SU-DHL-6 (cell line): ENCODE data around the gene EBLN2.

Source experiments
- H2AFZ ChIP-seq: fragments of 200-600 bp; sonication (generic); 2 replicates; pipeline ENCODE4 v1.6.1; 2014; ENCODE audit warnings: low read depth, mild to moderate bottlenecking, moderate library complexity, mixed read lengths, antibody characterized with exemption, low read length; ENCODE audit not compliant: severe bottlenecking
- H3F3A ChIP-seq: fragments of 200-600 bp; shearing (Covaris generic); 2 replicates; pipeline ENCODE4 v1.6.0; 2016; ENCODE audit warnings: antibody characterized with exemption, mild to moderate bottlenecking; ENCODE audit not compliant: insufficient read depth
- H3K27ac ChIP-seq: fragments of 200-600 bp; sonication (generic); 2 replicates; pipeline ENCODE4 v1.5.1; 2016; ENCODE audit warnings: low read depth, mild to moderate bottlenecking, low read length, moderate library complexity, mixed read lengths
- H3K27me3 ChIP-seq: fragments of 200-600 bp; sonication (generic), shearing (Covaris generic); 2 replicates; pipeline ENCODE4 v1.6.0; 2014; ENCODE audit warnings: mild to moderate bottlenecking, low read length
- H3K36me3 ChIP-seq: fragments of 200-600 bp; sonication (generic); 2 replicates; pipeline ENCODE4 v1.6.1; 2014; ENCODE audit warnings: mild to moderate bottlenecking, low read length, mixed read lengths
- H3K4me2 ChIP-seq: fragments of 300-600, 200-600 bp; shearing (Covaris generic), sonication (generic); 2 replicates; pipeline ENCODE4 v1.6.0; 2014; ENCODE audit warnings: low read length, low read depth, mild to moderate bottlenecking; ENCODE audit not compliant: poor library complexity, severe bottlenecking
- H3K4me3 ChIP-seq: fragments of 200-600 bp; sonication (generic); 2 replicates; pipeline ENCODE4 v1.5.1; 2014; ENCODE audit warnings: antibody characterized with exemption, low read length, mild to moderate bottlenecking, mixed read lengths; ENCODE audit not compliant: insufficient read depth, poor library complexity, severe bottlenecking
- H3K79me2 ChIP-seq: fragments of 200-600 bp; sonication (generic); 2 replicates; pipeline ENCODE4 v1.6.1; 2014; ENCODE audit warnings: mild to moderate bottlenecking, low read length, moderate library complexity; ENCODE audit not compliant: insufficient read depth
- H3K9ac ChIP-seq: fragments of 200-600 bp; sonication (generic); 2 replicates; pipeline ENCODE4 v1.7.0; 2014; ENCODE audit warnings: mild to moderate bottlenecking, low read length
- H3K9me2 ChIP-seq: fragments of 200-600 bp; sonication (generic); replicated peaks from 2 replicates; pipeline ENCODE4 v1.6.1; 2014; ENCODE audit warnings: low read length; ENCODE audit not compliant: insufficient read depth
- H3K9me3 ChIP-seq: fragments of 200-600 bp; sonication (generic); 2 replicates; pipeline ENCODE4 v1.6.1; 2014; ENCODE audit warnings: low read length, mixed read lengths; ENCODE audit not compliant: insufficient read depth
- H4K20me1 ChIP-seq: fragments of 200-600 bp; sonication (generic); 2 replicates; pipeline ENCODE4 v1.6.1; 2014; ENCODE audit warnings: low read depth, mild to moderate bottlenecking, antibody characterized with exemption, low read length, moderate library complexity, mixed read lengths
- EZH2phosphoT487 ChIP-seq: fragments of 200-600 bp; sonication (generic), shearing (Covaris generic); conservative IDR thresholded peaks from 2 replicates; pipeline ENCODE4 v1.6.1; 2018; ENCODE audit warnings: mild to moderate bottlenecking, antibody characterized with exemption, low read length, moderate library complexity, mixed read lengths
- TF ChIP-seq, protein P1 (sequence below): fragments of 200-600 bp; sonication (generic); IDR thresholded peaks from one replicate; pipeline ENCODE4 v1.5.1; 2017; ENCODE audit warnings: antibody characterized with exemption, mild to moderate bottlenecking, low read length, moderate library complexity; ENCODE audit not compliant: insufficient read depth, poor library complexity, severe bottlenecking

Gene EBLN2

DNA sequence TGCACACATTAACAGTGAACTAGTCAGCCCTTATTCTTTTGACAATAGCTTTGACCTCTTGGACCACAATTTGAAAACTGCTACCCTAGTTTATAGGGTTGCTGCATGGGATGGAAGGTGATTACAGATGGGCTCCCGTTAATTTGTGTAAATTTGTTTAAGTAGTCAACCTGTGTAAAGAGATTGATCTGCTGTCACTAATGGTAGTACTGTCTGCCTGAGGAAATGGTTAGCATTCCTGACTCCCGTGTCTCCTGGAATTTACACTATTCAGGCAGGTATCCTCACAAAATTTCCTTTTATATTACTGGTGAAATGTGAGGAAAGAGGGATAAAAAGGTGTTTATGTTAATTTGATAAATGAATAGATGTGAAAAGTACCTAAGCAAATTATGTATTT, 15.3 kb upstream of the EBLN2 start:
- no peaks in the 10 kb centered on the region for H3K9me3 ChIP-seq
- H3K27ac ChIP-seq, result no peak overlapping the region
- H3K9ac ChIP-seq, result no peak overlapping the region
- no peak overlapping the region for H3K4me2 ChIP-seq
- H3K36me3 ChIP-seq, result peaks cover 10% of the 10 kb centered on the region
- H3K4me3 ChIP-seq, result no peak overlapping the region
- no peaks in the 10 kb centered on the region for H3K9me2 ChIP-seq
- no peak overlapping the region for H2AFZ ChIP-seq
- H3F3A ChIP-seq, result no peaks in the 10 kb centered on the region; the same call in 1 of the 2 replicates
- peaks cover 99% of the 10 kb centered on the region for H3K79me2 ChIP-seq
- no peaks in the 10 kb centered on the region for H3K27me3 ChIP-seq
- peaks cover 50% of the 10 kb centered on the region for H4K20me1 ChIP-seq
- no peak for TF ChIP-seq EZH2phosphoT487
- TF ChIP-seq, protein P1, sequence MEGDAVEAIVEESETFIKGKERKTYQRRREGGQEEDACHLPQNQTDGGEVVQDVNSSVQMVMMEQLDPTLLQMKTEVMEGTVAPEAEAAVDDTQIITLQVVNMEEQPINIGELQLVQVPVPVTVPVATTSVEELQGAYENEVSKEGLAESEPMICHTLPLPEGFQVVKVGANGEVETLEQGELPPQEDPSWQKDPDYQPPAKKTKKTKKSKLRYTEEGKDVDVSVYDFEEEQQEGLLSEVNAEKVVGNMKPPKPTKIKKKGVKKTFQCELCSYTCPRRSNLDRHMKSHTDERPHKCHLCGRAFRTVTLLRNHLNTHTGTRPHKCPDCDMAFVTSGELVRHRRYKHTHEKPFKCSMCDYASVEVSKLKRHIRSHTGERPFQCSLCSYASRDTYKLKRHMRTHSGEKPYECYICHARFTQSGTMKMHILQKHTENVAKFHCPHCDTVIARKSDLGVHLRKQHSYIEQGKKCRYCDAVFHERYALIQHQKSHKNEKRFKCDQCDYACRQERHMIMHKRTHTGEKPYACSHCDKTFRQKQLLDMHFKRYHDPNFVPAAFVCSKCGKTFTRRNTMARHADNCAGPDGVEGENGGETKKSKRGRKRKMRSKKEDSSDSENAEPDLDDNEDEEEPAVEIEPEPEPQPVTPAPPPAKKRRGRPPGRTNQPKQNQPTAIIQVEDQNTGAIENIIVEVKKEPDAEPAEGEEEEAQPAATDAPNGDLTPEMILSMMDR, result no peak

DNA sequence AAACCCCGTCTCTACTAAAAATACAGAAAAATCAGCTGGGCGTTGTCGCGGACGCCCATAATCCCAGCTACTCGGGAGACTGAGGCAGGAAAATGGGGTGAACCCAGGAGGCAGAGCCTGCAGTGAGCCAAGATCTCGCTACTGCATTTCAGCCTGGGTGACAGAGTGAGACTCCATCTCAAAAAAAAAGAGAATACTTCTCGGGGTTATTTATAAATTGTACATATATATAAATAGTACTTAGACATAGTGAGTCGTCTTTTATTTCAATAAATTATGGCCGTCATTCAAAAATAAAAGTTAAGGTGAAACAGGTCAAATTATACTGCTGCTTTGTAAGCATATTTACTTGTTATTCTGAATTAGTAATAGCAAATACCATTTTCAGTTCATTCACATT, 12.1 kb upstream of the EBLN2 start:
- Histone ChIP-seq H3K27me3 (no peaks in the 10 kb centered on the region), H3K36me3 (peaks cover 10% of the 10 kb centered on the region), H2AFZ (no peak overlapping the region), H3K9me2 (no peaks in the 10 kb centered on the region), H4K20me1 (peaks cover 33% of the 10 kb centered on the region; the same call in 1 of the 2 replicates), H3F3A (0 out of 2 replicates have a peak, but pooled peaks cover 8% of the 10 kb centered on the region), H3K79me2 (peaks cover 89% of the 10 kb centered on the region), H3K4me3 (no peak overlapping the region), H3K27ac (no peak overlapping the region), H3K9ac (no peak overlapping the region), H3K4me2 (no peak overlapping the region), H3K9me3 (no peaks in the 10 kb centered on the region)
- no peak for TF ChIP-seq EZH2phosphoT487
- TF ChIP-seq, protein P1, result no peak

DNA sequence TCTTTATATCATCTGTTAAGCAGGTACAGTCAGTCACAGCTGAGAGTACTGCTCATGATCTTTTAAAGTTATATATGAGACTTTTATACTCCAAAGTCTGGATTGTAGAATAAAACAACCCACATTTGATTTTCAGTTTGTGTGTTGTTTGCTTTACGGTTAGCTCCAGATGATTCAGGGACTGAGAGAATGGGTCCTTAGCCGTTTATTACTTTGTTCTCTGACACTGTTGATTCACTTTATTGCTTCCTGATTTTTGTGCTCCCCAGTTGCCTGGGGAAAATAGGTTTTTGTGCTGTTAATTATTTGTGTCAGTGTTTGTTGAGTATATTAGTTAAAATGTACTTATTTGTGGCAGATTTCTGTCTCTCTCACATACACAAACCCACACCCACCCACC, 8.6 kb upstream of the EBLN2 start:
- Histone ChIP-seq H4K20me1 (peaks cover 36% of the 10 kb centered on the region), H3K9me3 (no peaks in the 10 kb centered on the region), H3K9ac (no peak overlapping the region), H2AFZ (no peak overlapping the region), H3K4me2 (no peak overlapping the region), H3K27me3 (no peaks in the 10 kb centered on the region), H3F3A (peaks cover 13% of the 10 kb centered on the region; the same call in 1 of the 2 replicates), H3K4me3 (no peak overlapping the region), H3K9me2 (no peaks in the 10 kb centered on the region), H3K36me3 (peaks cover 21% of the 10 kb centered on the region), H3K79me2 (peaks cover 54% of the 10 kb centered on the region), H3K27ac (no peak overlapping the region)
- no peak for TF ChIP-seq EZH2phosphoT487
- TF ChIP-seq, protein P1, result no peak
